OCI-LY3 (cell line): ENCODE data around the gene TFEB.

Experiments used
- CTCF ChIP-seq: fragments of 200-600, 300-600 bp; sonication (generic); IDR thresholded peaks from 2 replicates; pipeline ENCODE4 v1.5.1; 2014; ENCODE audit warnings: antibody characterized with exemption, low read length, low read depth
- EZH2phosphoT487 ChIP-seq: fragments of 200-600 bp; shearing (Covaris generic); IDR thresholded peaks from 2 replicates; pipeline ENCODE4 v1.6.1; 2018; ENCODE audit warnings: antibody characterized with exemption, mixed run types, low read depth

- TF ChIP-seq CTCF (no peak), EZH2phosphoT487 (no peak)
These were observed 82.3 kb downstream of the TFEB start for GRCh38 chr6:41652866-41653652.
